GM21381 (cell line): Measurements from ENCODE around the gene BCAP31.
"Not testable (repeated sequence)": the region's sequence is repeated elsewhere in the genome, so short reads cannot be mapped to it uniquely, and the experiment has no call there.

Experiments used
- ATAC-seq: cut with Tn5 transposase; IDR thresholded peaks from one replicate; pipeline ENCODE4 v1.9.1; 2021; ENCODE audit warnings: mild to moderate bottlenecking, moderate library complexity; ENCODE audit not compliant: unreplicated experiment

The BCAP31 gene

DNA sequence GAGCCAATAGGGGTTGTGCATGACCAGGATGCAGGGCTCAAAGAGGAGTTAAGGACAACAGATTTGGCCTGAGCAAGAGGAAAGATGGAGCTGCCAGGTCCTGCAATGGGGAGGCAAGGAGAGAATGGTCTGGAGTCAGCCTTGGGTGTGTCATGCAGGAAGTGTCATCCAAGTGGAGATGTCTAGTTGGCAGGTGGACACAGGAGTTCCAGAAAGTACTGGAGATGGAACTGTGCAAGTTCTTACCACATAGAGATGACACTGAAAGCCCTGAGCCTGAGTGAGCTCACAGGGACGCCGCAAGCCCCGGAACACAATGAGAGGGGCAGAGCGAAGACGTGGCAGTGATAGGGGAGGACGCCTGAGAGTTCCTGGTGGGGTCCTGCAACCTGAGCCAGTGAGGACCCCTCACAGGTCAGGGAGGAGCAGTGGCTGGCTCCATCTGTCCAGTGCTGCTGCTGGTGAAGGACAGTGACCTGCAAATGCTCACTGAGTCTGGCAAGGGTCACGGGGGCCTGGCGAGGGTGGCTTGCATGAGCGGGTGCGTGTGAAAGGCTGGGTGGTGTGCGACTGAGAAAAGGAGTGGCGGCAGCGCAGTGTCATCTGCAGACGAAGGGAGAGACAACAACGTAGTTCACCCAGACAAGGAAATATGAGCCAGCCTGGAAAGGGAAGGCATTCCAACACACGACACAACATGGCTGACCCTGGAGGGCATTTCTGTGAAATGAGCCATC, 27.0 kb downstream of the BCAP31 start:
- ATAC-seq = not testable (repeated sequence)

DNA sequence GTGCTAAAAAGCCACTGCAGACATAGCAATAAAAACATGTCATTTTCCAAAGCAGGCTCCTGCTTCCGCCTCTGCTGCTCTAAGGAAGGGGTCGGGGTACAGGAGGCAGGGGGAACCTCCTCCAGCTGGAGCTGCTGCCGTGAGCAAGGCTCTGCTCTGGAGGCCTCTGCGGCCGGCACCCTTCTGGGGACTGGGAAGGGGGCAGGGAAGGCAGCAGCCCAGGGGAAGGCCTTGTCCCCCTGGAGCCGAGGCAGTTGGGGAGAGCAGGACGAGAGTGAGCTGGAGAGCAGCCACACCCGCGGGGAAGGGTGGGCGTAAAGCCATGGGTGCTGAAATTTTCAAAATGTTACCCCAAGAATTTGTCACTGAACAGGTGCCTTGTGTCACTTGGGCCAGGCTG, 27.6 kb downstream of the BCAP31 start:
- not testable (repeated sequence) for ATAC-seq

DNA sequence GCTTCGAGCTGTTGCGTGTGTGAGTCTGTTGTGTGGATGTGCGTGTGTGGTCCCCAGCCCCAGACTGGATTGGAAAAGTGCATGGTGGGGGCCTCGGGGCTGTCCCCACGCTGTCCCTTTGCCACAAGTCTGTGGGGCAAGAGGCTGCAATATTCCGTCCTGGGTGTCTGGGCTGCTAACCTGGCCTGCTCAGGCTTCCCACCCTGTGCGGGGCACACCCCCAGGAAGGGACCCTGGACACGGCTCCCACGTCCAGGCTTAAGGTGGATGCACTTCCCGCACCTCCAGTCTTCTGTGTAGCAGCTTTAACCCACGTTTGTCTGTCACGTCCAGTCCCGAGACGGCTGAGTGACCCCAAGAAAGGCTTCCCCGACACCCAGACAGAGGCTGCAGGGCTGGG, 28.1 kb downstream of the BCAP31 start:
- ATAC-seq = no peak

DNA sequence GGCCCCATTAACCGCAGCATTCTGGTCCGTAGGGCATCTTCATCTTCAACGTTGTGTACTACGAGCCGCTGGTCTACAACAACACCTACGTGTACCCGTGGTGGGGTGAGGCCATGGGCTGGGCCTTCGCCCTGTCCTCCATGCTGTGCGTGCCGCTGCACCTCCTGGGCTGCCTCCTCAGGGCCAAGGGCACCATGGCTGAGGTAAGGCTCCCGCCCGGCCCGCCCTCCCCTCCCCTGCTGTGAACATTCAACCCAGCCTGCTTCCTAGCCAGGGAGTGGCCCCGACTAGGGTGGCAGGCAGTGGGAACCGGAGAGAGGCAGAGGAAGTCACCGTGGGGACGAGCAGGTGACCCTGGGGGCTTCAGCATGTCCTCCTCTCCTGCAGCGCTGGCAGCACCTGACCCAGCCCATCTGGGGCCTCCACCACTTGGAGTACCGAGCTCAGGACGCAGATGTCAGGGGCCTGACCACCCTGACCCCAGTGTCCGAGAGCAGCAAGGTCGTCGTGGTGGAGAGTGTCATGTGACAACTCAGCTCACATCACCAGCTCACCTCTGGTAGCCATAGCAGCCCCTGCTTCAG, 29.4 kb downstream of the BCAP31 start:
- ATAC-seq = no peak

DNA sequence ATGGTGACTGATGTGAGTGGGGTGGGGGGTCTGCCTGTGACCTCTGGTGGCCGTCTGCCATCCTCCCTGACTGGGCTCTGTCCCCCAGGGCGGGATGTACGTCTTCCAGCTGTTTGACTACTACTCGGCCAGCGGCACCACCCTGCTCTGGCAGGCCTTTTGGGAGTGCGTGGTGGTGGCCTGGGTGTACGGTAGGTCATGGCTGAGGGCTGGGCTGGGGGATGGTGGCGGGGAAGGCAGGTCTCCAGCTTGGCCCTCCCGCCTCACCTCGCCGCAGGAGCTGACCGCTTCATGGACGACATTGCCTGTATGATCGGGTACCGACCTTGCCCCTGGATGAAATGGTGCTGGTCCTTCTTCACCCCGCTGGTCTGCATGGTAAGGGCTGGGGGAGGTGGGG, 29.9 kb downstream of the BCAP31 start:
- not testable (repeated sequence) for ATAC-seq

DNA sequence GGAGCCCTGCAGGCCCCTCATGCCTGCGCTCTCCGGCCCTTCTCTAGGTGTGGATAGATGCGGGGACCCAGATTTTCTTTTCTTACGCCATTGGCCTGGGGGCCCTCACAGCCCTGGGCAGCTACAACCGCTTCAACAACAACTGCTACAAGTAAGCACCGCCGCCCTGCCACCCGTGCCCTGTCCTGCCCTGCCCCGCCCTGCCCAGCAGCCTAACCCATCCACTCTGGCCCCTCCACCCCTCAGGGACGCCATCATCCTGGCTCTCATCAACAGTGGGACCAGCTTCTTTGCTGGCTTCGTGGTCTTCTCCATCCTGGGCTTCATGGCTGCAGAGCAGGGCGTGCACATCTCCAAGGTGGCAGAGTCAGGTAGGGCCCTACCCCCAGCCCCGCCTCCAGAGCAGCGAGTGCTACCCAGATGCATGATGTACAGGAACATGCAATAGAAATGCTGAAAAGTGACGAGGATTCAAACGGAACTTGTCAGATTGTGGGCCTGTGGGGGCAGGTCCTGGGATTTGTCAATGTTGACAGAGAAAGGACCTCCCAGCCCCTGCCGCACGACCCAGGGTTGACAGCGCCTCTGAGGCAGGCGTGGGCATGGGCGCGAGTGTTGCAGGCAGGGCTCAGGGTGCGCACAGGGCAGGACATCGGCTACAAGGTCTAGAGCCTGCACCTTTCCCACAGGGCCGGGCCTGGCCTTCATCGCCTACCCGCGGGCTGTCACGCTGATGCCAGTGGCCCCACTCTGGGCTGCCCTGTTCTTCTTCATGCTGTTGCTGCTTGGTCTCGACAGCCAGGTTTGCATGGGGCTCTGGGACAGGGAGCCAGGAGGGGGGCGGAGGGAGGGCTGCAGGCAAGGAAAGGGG, 30.7 kb downstream of the BCAP31 start:
- ATAC-seq = no peak

DNA sequence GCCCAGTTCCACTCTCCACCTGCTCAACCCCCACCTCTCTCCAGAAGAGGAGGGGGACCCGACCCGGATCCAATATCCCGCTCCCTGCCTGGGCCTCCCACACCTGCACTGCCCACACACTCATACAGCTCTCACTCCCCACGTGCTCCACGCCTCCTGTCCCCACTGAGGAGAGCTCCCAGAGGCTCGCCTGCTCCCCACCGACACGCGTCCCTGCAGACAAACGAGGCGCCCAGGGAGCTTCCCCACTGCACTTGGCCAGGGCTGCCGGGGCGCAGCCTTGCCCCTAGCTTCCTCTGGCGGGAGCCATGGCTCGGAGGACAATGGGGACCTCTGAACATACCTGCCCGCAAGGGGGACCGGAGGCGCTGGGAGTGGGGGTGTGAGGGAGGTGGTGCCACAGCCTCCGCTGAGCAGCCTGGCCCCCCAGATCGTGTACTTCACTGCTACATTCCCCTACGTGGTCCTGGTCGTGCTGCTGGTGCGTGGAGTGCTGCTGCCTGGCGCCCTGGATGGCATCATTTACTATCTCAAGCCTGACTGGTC, 31.5 kb downstream of the BCAP31 start:
- ATAC-seq = no peak

DNA sequence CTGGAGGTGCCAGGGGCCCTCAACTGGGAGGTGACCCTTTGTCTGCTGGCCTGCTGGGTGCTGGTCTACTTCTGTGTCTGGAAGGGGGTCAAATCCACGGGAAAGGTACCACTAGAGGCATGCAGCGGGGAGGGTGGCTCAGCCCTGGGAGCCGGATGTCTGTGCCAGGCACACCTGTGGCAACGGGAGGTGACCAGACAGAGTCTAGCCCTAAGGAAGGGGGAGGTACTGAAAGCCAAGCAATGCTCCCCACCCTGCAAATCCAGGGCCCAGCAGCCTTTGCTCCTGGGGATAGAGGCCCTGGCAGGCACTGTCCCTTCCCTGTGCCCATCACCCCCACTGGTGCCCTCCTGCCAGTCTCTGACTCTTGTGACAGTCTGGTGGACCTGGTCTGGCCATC, 32.2 kb downstream of the BCAP31 start:
- ATAC-seq = no peak

DNA sequence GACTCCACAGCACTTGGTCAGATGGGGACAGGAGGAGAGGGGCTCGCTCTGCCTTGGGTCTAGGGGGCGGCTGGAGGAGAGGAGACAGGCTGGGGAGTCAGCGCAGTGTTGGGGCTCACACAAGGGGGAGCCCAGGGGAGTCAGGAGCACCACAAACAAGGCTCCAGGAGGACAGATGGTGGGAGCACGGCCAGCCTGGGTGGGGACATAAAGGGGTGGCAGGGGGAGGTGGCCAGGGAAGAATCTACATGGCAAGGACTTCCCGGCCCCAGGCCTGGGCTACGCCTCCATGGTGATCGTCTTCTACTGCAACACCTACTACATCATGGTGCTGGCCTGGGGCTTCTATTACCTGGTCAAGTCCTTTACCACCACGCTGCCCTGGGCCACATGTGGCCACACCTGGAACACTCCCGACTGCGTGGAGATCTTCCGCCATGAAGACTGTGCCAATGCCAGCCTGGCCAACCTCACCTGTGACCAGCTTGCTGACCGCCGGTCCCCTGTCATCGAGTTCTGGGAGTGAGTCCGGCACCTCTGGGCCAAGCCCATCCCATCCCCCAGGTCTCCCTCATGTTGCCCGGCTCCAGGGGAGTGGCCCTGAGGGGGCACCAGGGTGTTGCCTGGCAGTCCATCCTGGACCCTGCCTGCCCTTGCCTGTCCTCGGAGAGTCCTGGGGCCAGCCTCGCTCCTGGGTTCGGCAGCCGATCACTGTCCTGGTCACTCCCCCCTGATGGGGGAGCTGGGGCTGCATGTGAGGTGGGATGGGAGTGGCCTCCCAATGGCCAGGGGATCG, 33.0 kb downstream of the BCAP31 start:
- not testable (repeated sequence) for ATAC-seq

DNA sequence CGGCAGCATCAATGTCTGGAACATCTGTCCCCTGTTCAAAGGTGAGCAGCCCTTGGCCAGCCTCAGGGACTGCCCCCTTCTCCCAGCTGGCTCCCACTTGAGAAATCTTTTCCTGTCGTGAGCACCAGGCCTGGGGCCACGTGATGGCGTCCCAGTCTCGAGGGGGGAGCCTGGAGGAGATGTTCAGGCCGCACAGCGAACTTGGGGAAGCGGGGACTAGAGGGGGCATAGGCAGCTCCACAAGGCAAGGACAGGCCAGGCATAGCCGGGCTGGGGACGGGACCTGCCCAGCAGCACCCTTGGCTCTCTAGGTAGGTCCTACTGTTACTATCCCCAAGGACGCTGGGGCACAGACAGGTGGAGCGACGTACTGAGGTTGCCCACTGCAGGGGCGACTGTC, 33.7 kb downstream of the BCAP31 start:
- ATAC-seq = no peak

DNA sequence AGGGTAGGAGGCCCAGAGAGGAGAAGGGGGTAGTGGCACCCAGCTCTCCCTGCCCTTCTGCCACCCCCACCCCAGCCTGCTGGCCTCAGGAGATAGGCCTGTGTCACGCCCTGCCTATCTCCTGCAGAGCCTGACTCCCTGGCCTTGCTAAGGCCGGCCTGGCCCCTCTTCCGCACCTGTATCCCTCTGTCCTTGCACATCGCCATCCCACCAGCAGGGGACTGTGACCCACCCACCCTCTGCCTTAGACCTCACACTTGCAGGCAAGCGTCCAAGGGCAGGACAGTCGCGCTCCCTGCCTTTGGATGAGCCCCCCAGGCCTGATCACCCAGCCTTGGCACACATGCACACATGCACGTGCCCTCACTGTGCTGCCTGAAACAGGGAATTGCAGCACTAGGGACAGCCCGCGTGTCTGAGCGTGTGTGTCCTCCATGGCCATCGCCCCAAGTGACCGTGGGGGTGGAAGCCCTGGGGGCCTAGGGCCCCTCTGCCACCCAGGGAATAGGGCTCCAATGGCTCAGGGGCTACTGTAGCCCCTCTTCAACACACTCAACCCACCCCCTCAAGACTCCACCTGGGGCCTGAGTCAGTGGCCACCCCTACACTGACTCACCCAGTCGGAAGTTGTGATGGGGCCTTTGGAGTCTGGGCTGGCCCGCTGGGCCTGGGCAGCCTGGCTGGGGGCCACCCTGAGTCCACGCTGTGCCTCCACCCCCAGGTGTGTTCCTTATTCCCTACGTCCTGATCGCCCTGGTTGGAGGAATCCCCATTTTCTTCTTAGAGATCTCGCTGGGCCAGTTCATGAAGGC, 34.3 kb downstream of the BCAP31 start:
- no peak for ATAC-seq

DNA sequence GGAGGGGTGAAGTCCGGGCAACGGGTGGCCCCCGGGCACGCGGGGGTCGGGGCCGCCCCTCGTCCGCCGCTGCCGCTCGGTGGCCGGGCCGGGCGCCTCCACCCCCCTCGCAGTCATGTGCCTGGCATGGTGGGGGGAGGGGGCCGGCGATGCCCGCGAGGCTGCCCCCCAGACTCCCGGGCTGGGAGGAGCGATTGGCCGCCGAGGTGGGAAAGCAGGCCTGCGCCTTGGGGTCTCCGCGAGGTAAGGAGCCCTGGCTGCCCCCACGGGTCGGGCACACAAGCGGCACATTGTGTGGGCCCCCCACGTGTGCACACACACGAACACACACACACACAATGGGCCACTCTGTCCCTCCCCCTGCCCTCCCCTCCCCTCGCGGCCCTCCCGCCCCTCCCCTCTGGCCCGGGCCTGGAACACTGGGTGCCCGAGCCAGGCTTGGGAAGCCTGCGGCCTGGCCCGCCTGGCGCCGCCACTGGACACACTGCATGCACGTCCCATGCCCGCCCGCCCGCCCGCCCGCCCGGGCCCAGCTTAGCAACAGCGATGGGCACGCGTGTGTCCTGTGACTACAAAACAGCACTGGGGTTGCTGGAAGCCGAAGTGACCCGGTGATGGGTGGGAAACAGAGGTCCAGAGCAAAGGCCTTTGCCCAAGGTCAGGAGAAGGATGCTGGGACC, 35.1 kb downstream of the BCAP31 start:
- ATAC-seq = no peak

DNA sequence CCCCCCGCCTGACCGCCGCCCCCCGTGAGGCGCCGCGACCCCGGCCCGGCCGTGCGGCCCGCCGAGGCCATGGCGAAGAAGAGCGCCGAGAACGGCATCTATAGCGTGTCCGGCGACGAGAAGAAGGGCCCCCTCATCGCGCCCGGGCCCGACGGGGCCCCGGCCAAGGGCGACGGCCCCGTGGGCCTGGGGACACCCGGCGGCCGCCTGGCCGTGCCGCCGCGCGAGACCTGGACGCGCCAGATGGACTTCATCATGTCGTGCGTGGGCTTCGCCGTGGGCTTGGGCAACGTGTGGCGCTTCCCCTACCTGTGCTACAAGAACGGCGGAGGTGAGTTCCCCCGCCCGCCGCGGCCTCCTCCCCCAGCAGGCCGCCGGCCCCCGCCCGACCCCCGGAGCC, 35.7 kb downstream of the BCAP31 start:
- no peak for ATAC-seq

DNA sequence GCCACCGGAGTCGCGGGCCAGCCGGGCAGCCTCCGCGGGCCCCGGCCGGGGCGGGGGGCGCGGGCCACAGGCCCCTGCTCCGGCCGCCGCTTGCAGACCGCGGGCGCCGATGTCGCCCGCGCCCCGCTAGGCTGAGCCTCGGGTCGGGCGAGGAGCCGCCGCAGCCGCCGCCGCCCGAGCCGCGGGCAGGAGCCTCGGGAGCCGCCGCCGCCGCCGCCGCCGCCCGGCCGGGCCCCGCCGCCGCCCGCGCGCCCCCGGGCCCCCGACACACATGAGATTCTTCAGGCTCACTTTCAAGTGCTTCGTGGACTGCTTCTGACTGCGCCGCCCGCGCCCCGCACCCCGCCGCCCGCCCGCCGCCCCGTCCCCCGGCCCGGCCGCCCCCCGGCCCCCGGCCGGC, 36.1 kb downstream of the BCAP31 start:
- ATAC-seq = no peak

DNA sequence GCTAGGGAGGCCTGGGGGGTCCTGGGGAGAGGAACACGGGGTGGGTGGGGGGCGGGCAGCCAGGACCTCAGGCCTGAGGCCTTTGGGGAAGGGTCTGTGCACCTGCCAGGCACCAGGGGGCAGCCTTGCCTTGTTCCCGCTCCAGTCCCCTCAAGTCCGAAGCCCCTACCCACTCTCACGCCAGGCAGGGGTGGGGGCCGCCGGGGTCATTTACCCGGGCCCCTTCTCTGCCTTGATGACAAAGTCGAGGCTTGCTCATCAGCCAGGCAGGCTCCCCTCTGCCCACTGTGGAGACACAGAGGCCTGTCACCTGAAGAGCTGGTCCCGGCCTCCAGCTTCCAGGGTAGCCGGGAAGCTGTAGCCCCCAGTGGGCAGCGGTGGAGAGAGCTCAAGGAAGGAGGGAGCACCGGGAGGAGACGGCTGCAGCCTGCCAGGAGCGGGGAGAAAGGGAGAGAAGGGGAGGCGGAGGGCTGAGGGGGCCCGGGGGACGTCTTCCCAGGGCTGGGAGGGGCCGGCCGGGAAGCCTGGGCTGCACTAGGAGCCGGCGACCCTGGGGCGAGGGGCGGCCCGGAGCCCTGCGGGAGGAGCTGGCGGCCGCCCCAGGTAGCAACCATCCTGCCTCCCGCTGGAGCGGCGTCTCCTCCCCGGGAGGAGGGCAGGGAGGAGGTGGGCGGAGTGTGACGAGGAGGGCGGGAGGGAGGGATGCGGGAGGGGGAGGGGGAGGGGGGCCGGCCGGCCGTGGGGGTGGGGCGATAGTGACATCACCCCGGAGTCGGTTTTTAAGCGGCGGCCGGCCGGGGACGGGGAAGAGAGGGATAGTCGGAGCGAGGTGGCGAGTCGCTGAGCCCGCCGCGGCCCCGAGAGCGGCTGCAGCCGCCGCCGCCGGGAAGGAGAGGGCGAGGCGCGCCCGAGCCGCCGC, 36.8 kb downstream of the BCAP31 start, which contains the start of gene SLC6A8:
TSS of gene SLC6A8 (plus strand) at position 806 of the 919 bp plus-strand sequence. CDS start 649 bp downstream, outside the sequence.
- no peak for ATAC-seq

DNA sequence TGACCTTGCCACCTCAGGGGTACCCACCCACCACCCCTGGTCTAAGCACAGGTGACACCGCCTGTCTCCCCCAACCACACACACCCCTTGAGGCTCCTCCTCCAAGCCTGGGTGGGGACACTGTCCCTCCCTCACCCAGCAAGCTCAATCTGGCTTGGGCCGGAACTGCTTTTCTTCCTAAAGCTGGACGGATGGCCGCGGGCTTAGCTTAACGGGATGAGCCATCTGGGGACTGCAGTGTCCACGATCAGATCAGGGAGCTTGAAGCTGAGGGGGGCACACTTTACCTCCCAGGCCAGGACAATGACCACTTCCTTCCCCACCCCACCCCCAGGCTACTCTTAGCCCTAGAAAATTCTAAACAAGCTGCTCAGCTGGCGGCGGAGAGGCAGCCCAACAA, 37.5 kb downstream of the BCAP31 start:
- ATAC-seq = no peak

DNA sequence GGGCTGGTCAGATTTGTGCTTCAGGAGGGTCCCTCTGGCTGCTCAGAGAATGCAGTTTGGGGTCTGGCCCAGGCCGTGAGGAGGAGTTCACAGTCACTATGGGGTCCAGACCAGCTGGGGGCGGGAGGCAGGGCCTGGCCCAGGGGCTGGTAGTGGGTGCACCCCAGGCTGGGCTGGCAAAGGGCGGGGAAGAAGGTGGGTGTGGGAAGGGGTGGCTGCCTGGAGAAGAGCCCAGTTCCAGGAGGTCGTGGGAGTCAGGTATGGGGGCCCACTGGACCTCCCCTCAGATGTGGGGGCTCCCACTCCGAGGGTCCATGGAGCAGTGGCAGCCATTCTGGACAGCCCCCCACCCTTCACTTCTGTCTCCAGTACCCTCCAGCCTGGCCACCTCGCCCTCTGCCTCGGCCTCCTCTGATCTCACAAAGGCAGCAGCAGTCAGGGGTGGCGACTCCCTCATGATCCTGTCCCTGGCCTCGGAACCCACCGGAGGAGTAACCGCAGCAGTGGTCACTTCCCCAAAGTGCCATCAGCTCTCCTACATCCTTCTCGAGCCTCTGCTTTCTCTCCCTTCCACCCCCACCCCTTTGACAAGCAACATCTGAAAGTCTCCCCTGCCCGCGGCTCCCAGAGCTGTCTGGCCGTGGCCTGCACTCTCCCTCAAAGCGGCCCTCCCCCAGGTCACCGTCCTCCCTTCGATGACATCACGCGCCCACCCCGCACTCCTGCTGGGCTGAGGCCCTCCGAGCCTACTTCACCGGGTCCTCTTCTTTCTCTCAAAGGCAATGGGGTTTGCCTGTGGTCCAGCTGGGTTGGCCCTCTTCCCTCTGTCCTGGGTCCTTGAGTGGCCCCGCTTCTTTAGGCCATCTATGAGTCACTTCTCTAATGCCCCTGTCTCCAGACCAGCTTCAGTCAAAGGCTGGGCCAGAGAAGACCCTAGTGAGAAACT, 38.2 kb downstream of the BCAP31 start:
- no peak for ATAC-seq
